Peyer's patch (tissue), 4 donors: ENCODE results near the gene PIGL.

Experiments used
- POLR2A ChIP-seq, 2 donors: fragments of 450-650 bp; IDR thresholded peaks; one replicate each; pipeline ENCODE4 v1.5.1; 2017; ENCODE audit warnings: antibody characterized with exemption in 2 of 2, mild to moderate bottlenecking in 2 of 2, moderate library complexity in 2 of 2
- TF ChIP-seq, protein P1 (sequence below), 6 experiments: fragments of 450-650 bp in 4 of 6; fragments of 200-600 bp in 2 of 6; sonication (generic) in 1 of 6; IDR thresholded peaks; one replicate each; pipeline ENCODE4 v1.5.1; 2017 to 2019; ENCODE audit warnings: antibody characterized with exemption in 6 of 6, mild to moderate bottlenecking in 3 of 6, moderate library complexity in 1 of 6

DNA sequence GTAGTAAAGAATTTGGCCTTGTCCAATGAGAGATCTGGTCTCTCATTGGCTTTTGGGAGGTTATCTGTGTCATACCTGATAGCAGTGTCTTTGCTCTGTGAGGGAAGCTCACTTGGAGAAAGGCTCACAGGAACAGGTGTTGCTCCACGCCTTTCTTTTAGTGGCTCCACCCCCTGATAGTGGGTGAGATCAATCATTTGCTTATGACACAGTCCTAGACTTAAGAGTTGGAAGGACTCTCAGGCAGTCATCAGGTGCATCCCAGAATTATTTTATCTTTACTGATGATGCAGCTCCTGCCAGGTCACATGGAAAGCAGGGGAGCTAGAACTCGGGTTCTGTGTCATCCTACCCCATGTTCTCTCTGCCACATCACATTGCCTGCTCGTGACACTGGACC, 76.9 kb downstream of the PIGL start:
- TF ChIP-seq, protein P1, sequence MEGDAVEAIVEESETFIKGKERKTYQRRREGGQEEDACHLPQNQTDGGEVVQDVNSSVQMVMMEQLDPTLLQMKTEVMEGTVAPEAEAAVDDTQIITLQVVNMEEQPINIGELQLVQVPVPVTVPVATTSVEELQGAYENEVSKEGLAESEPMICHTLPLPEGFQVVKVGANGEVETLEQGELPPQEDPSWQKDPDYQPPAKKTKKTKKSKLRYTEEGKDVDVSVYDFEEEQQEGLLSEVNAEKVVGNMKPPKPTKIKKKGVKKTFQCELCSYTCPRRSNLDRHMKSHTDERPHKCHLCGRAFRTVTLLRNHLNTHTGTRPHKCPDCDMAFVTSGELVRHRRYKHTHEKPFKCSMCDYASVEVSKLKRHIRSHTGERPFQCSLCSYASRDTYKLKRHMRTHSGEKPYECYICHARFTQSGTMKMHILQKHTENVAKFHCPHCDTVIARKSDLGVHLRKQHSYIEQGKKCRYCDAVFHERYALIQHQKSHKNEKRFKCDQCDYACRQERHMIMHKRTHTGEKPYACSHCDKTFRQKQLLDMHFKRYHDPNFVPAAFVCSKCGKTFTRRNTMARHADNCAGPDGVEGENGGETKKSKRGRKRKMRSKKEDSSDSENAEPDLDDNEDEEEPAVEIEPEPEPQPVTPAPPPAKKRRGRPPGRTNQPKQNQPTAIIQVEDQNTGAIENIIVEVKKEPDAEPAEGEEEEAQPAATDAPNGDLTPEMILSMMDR (IDR thresholded peaks at IDR 0.05), result no peak
- TF ChIP-seq POLR2A (IDR thresholded peaks at IDR 0.05), result no peak
